Measurements from ENCODE around the gene RNF175.

RNF175 gene

DNA sequence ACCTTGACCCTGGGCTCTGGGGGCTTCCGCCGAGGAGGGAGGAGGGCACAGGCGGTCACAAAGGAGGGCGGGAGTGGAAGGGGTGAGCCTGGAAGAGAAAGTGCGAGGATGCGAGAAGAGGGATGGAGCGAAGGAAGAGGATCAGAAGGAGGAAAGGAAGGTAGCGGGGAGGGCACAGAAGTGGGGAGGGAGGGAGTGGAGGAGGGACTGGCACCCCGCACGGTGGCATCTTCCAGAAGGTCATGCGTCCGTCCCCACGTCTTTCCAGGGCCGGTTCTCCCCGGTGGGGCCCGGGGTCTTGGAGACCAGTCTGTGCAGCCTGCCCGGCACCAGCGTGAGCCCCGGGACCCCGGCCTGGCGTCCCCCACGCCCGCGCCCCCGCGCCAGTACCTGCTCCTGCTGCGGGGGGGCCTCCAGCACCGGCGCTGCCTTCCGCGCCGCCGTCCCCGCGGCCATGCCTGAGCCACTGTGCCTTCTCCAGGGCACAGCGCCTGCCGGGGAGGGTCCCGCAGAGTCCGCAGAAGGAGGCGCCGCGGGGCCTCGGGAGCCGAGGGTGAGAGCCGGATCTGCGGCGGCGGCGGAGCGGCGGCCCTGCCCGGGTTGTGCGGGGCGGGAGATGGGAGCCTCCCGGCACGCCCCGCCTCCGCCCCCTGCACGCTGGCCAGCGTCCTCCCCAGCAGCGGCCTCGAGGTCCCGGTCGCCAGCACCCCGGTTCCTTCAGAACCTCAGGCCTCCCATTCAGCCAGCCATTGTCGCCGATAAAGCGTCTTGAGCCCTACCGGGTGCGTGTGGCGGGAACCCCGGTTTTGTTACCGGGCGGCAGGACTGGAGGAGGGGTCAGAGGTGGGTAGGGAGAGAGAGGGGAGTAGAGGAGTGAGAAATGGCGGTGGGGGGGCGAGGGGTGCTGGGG lies at the start of gene RNF175:
RNF175 (minus strand) TSS at position 618 of the 910 bp plus-strand sequence; CDS start at position 456, 162 bp downstream.
- no peak for DNase-seq (ENCODE audit: low read depth in 2 of 2)

DNA sequence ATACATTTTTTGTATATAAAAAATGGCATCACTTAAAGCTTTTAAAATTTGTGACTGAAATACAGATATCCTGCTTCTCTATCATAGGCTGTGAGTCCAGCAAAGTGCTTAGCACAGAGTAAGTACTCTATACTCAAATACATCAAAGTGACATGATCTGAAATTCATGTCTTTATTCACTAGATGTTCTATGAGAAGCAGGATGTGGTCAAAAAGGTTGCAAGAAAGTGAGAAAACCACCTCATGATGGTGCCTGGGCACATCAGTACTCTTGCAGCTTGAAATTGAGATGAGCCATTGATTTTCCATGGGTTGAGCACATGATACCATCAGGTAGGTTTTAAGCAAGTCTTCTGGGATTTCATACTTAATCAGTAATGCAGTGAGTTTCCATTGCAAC lies 49.5 kb upstream of the RNF175 start:
- DNase-seq (ENCODE audit: low read depth in 2 of 2), result no peak

DNA sequence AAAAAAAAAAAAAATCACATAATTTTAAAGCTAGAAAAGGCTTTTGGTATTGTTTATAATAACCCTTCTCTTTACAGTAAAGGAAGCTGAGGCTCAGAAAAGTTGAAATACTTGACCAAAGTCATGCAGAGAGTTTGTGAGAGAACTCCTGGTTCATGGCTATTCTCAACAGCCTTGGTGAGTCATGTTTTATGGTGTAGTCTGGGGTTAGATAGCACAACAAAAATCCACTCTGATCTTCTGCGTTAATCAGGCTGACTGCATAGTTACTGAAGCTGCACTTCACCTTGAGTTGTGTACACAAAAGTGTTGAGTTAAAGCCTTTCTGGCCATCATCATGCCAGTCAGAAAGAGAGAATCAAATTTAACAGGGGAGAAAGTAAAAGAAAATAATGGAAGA lies 48.4 kb upstream of the RNF175 start:
- DNase-seq (ENCODE audit: low read depth in 2 of 2), result no peak

DNA sequence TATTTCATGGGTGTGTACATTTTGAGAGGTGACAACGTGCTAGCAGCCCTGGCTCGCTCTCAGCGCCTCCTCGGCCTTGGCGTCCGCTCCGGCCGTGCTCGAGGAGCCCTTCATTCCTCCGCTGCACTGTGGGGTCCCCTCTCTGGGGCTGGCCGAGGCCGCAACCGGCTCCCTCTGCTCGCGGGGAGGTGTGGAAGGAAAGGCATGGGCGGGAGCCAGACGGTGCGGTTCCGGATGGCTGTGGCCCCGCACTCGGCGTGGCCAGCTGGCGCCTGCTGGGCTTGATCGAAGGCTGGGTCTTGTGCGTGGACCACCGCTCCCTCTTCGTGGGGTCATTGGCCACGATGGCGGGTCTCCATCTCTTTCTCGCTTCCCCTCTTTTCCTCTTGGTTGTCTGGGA lies 46.2 kb upstream of the RNF175 start:
- DNase-seq (ENCODE audit: low read depth in 2 of 2), result no peak

DNA sequence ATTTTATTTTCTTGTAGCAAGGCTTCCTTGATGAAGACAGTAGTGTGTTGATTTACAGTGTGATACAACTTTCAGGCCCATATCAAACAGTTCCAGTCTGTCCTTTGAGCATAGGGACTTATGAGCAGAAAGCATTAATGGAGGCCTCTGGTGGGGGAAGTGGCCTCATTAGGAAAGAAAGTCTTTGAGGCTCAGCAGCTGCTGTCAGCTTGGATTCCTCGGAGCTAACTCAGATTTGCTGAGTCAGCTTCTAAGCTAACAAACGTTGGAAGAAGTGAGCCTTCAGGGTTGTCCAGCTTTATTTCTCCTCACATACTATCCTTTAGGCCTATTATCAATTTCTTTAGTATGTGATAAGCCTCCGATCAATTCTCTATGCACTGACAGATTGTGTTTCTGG lies 44.9 kb upstream of the RNF175 start:
- DNase-seq (ENCODE audit: low read depth in 2 of 2), result no peak

DNA sequence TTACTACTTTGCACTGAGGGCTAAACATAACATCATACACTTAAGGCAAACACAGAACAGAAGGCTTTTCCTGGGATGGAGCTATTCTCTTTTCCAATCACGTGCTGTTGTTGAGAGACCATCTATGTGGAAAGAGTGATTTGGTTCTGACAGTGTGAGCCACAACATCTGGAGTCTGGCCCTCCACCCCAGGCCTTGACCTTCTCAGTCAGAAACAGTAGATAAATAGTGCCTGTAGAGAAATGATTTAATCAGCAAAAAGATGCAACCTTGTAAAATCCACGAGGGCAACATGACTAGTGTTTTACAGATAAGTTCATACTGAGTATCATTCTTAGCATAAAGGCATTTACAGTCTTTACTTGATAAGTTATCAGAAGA lies 39.9 kb upstream of the RNF175 start:
- DNase-seq (ENCODE audit: low read depth in 2 of 2), result no peak

DNA sequence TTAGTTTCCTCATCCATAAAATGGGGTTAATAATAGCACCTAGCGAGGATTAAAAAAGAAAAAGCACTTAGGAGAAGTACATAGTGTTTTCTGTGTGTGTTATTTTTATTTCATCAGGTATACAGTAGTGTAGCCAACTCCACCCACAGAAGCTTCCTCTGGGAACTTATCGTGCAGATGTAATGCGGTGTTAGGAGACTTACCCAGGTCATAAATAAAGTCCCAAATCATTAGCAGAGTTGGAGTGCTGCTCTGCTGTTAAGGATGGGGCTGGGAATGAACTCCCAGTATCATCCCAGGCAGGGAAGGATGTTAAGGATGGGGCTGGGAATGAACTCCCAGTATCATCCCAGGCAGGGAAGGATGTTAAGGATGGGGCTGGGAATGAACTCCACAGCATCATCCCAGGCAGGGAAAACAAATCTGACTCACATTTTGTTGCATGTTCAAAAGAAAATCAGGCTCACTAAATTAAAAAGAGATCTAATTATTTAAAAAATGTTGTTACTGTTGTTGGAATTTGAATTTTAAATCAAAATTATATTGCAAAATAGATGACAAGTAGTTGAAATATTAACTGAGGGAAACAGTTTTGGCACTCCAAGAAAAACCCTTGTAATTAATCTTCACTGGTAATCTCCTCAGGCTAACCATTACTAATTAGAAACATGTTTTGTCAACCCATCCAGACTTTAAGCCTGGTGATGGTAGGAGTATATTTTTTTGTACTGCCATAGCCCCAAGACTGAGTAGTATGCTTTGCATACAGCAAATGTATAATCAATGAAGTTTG lies 39.3 kb upstream of the RNF175 start:
- no peak for DNase-seq (ENCODE audit: low read depth in 2 of 2)

DNA sequence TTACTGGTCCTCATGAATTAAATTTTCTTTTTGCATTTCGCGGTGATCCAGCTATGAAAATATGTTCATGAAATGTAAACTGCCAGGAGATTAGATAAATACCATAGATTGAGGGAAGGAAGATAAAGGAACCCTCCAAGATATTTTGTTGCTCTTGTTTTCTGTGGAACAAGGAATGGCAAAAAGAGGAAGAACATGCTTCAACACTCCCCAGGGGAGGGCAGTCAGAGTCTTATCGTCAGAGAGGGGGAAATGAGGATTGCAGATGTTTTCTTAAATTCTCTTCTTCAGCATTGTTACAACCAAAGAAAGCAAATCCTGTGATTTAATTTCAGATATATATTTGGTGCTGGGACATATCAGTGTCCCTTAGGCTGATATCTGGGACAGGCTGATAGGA lies 38.6 kb upstream of the RNF175 start:
- no peak for DNase-seq (ENCODE audit: low read depth in 2 of 2)

DNA sequence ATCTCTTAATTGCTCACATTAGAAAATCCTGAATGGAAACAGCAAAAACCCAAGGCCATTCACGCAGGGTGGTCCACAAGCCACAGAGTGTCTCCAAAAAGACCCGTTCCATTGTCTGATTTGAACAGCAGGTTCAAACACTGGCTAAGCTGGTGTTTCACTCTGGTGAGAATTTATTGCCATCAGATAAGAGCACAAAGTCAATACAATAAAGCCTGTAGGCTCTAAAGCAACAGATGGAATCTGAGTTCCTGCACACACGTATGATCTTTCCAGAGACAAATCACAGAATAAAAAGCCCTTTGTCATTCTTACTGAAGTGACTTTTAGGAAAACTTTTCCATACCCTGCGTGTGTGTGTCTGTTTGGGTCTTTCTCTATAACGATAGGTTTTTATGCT lies 34.2 kb upstream of the RNF175 start:
- no peak for DNase-seq (ENCODE audit: low read depth in 2 of 2)

DNA sequence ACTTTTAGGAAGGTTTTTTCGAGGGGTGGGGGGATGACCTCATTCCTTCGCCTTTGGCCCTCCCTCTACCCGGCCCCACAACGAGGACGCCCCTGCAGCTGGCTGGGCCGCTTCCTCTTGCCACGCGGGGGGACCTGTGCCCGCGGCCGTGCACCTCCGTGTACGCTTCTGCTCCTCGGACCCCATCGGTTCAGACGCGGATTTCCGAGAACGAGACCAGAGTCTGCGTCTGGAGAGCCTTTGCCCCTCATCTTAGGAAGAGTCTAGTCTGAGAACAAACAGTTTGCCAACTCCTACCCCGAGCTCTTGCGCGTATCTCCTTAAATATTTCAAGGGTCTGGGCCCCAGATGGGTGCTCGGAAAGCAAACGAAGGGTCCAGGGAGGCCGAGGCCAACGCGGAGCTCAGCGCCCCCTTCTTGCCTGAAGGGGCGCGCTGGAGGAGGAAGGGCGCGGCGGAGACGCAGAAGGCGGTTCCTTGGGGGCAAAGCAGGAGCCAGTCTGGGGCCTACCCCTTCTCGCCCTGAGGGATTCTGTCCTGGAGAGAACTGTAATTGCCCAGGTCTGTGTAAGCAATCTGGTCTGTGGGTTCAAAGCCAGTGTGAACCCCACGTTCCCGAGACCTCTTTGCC lies 32.9 kb upstream of the RNF175 start:
- no peak for DNase-seq (ENCODE audit: low read depth in 2 of 2)

DNA sequence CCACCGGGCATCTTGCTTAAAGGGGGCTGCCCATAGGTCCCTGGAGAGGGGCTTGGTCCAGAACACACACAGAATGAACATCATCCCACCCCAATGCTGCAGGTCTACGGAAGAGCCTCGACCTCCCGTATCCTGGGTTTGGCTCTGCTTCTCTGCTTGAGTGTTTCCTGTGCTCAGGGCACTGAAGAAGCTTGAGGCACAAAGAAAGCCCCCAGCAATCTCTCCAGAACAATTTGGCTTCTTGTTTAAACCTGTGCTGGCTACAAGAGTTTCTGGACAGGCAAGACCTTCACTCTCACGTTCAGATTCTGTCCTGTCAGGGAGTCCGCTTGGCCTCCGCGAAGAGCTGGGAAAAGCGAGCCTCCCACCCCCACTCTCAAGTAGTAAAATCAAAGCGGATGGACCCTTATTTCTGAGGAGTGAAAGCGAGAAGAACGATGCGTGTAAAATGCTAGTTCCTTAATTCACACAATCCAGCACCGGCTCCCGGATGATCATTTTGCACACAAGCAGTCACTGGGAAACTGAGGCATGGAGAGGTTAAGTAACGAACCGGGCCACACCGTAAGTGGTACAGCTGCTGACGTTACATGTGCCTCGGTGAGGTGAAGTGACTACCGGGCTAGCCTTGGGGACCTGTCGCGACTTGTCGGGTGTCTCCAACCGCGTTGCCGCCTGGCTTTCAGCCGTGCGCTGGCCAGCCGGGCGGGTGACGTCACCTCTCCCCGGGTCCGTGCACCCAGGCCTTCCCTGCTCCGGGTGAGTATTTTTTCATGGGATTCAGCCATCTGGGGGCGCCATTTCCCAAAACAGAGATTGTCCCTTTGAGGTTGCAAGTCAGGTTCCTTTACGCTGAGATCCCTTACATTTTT lies 32.2 kb upstream of the RNF175 start:
- no peak for DNase-seq (ENCODE audit: low read depth in 2 of 2)

DNA sequence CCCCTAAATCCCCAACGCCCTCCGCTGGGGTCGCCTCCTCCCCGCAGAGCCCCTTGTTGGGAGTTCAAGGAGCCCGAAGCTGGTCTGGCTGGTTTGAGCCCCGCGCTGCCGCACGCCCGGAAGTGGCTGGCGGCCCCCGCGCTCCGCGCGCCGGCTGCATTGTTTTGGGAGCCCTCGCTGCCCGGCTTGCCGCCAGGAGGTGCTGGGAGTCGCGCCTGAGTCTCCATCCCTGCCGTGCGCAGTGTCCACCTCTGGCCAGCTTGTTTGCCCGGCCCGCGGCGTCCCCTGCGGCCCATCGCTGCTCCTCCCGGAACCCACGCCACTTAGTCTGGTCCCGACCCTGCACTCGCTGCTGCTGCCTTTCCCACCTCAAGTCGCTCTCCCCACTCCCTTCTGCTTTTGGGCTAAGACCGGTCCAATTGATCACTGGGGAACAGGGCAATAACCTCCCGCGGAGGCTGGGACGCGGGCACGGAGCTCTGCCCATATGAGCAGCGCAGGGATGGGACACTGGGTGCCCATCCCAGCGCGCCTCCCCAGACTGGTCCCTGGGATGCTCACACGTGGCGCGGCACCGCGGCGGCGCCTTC lies 31.2 kb upstream of the RNF175 start:
- no peak for DNase-seq (ENCODE audit: low read depth in 2 of 2)

DNA sequence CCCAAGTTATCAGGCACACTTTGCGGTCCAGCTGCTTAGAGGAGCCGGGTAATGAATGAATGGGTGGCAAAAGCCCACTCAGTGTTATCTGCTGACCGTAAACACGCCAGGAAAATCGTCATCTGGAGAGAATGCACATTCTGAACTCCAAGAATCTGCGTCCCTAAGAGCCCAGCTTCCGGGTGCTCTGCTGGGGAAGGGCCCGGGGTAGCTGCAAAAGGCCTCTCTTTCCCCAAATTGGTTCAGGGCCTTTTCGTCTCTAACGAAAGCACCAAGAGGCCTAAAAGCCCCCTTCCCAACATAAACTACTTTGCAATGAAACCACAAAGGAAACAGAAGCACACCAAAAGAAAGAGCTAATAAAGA lies 30.7 kb upstream of the RNF175 start:
- no peak for DNase-seq (ENCODE audit: low read depth in 2 of 2)

DNA sequence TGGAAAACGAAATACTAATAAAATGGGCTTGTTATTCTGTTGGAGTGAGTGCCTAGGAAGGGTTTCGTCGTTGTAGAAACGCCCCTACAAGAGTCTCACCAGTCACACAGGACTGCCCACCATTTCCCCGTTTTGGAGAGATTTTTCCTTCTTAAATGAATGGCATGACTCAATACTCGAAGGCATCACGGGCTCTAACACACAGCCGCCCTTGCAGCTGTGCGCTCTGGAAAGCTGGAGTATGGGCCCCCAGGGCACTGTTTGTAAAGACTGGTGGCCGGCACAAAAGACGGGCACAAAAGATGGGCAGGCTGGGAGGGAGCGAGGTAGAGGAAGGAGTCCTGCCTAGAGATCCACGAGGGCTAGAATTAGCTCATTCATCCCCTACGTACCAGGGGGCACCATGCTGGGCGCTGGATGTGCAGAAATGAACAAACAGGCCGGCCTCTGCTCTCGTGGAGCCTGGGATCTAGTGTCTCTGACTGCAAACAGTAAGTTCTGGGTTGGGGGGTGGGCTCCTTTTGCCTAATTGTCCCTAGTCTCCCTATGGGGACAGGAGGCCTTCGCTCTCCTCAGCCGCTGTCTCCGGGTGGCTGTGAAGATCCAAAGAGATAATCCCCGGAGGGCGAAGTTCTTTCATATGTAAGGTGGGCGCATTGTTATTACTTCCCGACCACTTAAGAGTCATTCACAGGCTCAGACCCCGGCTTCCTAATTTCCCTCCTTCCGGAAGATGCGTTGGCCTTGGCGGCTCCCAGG lies 30.1 kb upstream of the RNF175 start:
- no peak for DNase-seq (ENCODE audit: low read depth in 2 of 2)

DNA sequence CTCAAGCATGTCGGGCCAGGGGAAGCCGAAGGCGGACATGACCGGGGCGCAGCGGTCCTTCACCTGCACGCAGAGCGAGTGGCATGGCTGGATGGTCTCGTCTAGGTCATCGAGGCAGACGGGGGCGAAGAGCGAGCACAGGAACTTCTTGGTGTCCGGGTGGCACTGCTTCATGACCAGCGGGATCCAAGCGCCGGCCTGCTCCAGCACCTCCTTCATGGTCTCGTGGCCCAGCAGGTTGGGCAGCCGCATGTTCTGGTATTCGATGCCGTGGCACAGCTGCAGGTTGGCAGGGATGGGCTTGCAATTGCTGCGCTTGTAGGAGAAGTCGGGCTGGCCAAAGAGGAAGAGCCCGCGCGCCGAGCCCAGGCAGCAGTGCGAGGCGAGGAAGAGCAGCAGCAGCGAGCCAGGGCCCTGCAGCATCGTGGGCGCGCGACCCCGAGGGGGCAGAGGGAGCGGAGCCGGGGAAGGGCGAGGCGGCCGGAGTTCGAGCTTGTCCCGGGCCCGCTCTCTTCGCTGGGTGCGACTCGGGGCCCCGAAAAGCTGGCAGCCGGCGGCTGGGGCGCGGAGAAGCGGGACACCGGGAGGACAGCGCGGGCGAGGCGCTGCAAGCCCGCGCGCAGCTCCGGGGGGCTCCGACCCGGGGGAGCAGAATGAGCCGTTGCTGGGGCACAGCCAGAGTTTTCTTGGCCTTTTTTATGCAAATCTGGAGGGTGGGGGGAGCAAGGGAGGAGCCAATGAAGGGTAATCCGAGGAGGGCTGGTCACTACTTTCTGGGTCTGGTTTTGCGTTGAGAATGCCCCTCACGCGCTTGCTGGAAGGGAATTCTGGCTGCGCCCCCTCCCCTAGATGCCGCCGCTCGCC lies 28.8 kb upstream of the RNF175 start, which contains the start of gene SFRP2:
SFRP2 (minus strand) TSS at position 671 of the 864 bp plus-strand sequence; CDS start at position 423, 248 bp downstream.
- no peak for DNase-seq (ENCODE audit: low read depth in 2 of 2)

DNA sequence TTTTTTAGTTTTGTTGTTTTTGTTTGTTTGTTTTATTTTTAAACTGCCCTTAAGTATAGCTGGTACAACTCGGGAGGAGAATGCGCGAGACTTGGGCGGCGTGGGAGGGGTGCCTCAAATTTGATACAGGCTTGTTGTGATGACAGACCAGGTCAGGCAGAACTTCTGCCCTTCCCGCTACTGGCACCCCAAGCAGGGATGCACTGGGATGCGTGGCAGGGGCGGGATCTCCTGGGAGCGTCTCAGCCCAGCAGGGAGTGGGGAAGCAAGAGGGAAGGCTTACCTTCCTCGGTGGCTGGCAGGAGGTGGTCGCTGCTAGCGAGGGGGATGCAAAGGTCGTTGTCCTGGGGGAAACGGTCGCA lies 28.2 kb upstream of the RNF175 start:
- no peak for DNase-seq (ENCODE audit: low read depth in 2 of 2)

DNA sequence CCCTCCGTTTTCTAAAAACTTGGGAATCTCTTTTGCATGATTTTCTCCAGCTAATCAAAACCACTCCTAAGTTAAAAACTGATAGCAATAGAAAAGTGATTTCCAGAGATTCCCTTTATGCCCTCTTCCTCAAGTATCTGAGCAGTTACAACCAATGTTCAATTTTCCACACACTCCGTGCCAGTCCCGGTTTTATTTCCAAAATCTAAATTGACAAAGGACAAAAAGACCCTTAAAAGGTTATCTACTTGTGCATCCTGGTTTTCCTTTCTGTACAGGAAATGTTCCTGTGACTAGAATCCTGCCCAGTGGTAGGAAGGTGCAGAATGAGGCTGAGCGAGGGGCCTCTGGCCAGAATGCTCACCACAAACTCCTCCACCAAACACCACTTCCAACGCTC lies 27.8 kb upstream of the RNF175 start:
- no peak for DNase-seq (ENCODE audit: low read depth in 2 of 2)

DNA sequence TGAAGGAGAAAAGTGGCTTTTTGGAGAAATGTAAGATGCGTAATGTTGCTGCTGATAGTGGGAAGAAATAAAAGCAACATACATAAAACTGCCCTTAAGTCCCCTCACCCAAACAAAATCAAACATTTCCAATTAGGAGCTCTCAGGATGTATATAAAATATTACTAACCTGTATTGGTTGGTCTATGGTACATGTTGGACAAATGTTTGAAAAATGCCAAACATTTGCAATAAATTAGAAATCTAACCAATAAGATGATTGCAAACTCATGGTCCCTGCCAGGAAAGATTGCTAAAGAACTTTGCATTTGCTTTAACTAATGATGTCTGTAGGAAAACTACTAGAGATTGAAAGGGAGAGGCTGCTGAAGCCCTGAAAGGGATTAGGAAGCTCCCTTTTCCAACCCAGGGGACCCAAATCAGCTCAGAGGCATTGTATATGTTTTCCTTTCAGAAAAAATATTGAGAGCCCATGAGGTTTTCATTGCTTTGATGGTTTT lies 27.3 kb upstream of the RNF175 start:
- DNase-seq (ENCODE audit: low read depth in 2 of 2), result no peak
